NK-92 (cell line): ENCODE data around the gene BCL11B.

Experiments
- DNase-seq: peaks from one replicate; lab custom pipeline; 2025; ENCODE audit not compliant: unreplicated experiment; lab: John Stamatoyannopoulos, UW

The BCL11B gene

DNA sequence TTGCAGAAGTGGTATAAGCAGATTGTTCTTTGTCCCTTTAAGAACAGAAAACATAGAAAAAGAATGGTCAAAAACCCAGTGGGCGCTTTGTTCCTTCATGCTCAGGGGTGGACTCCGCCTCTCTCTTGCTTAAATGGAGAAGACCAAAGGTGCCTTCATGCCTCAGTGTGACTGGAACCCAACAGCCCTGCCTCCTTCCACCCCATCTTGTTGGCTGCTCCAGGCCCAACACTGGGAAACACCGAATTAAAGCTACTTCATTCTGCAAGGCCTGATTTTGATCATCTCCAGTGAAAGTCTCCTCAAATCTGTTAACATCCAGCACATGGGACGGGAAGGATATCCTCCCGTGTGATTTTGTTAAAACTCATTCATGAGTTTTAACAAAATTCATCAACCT is 103.7 kb downstream of the BCL11B start:
- no peak for DNase-seq

DNA sequence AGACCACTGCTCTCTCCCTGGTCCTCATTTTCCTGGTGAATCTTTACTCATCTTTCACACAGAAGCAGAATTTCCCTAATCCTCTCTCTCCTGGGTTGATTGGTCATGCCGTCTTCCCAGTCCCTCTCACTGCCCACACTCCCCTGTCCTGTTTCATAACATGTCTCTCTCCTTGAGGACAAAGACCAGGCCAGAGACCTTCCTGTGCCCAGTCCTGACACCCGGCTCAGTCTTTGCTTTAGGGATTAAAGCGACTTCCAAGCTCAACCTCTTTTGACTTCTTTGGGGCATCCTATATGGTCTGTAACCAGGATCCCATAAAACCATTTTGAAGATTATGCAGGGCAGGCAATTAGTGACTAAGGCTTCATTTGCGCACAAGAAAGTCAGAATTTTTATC is 105.5 kb downstream of the BCL11B start:
- no peak for DNase-seq

DNA sequence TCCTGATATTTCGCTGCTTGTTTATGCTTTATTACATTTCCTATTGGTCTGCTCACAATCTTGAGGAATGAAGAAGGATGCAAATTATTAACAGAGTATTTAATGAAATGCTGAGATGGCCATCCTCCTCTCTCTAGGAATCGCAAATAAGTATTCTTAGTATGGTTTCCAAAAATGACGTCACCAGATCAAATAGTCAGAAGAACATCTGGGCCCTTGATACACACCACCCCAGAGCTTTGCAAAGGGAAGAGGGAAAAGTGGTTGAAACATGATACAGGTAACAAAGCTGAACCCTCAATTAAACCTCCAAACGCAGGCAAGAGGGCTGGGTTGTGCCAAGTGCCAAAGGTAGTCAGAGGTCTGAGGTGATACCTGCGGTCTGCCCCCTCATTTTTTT is 107.3 kb downstream of the BCL11B start:
- no peak for DNase-seq

DNA sequence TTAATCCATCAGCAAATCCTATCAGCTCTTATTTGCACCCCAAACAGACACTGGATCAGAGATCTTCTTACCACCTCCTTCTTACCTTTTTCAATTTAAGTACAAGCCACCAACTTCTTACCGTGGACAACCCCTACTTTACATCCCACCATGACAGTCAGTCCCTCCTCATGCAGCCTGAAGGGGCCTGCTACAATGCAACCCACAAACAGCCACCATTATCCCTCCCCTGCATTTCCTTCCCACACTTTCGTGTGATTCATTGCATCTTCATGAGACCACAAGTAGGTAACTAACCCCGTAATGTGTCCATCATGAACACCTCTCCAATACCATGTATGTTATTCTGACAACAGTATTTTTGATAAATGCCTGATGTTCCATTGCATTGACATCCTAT is 108.6 kb downstream of the BCL11B start:
- DNase-seq = no peak

DNA sequence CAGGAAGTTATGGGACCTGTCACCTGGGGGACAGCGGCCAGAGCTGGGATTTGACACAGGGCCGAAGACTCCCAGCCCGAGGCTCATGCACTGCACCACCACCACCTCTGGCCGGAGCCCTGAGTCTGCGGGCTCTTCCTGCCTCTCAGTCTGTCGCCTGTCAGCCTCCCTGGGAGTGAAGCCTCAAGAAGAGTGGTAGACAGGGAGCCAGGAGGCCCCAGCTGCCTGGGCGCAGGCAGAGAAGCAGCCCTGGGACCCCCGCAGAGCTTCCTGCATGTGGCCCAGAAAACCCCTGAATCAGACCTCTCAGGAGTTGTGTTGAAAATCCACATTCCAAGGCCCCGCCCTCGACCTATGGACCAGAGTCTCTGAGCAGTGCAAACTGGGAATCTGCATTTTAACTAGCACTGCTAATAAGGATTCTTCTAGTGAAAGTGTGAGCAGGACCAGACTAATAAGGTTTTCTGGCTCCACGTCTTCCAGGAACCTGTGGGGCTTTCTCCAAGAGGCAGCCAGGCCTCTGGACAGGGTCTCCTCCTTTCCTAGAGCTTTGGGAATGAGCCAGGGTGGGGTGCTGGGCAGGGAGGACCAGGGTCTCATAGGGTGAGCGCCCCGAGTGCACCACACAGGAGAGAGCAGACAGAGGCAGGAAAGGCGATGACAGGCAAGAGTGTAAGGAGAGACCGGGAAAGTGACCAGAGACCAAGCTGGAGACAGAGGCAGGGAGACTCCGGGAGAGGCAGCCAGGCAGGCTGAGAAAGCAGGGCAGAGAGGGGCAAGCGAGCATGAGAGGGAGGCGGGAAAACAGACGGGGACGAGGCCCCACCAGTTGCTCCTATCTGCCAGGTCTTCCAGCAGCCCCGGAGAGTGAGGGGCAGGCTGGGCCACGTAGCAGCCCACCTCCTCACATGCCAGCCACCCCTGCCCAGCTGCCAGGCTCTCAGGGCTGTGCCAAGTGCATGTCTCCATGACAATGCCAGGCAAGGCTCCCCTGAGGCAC is 112.4 kb downstream of the BCL11B start:
- no peak for DNase-seq

DNA sequence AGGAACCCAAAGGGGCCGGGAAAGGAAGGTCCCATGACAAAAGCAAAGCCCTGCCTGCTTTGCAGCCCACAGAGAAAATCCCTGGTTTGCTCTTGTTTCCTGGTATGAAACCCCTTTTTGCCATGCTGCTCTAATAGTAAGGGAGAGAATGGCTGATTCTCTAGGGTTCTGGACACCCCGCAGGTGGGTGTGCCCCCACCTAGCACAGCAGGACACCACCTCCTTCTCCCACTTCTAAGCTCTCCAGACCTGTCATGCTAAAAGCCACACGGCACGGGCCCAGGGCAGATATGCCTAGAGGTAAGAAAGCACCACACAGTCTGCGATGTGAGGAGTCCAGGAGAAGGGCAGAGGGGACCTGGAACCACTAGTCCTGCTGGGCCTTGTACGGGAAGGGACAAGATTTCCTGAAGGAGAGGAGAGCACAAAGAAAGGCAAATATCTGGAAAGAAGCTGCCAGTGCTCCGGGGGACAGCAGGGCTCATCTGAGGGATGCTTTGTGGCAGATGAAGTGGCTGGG is 113.3 kb downstream of the BCL11B start:
- no peak for DNase-seq

DNA sequence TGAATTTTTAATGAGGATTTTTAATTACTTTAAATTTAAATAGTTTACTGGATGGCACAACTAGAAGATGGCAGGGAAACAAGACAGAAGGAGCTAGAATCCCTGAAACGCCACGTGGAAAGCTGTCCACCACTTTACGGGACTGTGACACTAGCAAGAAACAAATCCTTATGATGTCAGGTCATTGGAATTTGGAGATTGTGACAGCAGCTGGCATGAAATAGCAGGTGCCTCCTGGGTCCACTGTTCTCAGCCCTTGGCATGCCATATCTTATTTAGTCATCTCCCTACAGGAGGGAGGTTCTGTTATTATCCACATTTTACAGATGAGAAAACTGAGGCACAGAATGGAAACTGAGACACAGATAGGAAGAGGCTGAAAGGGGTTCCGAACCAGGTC is 113.8 kb downstream of the BCL11B start:
- DNase-seq = no peak

DNA sequence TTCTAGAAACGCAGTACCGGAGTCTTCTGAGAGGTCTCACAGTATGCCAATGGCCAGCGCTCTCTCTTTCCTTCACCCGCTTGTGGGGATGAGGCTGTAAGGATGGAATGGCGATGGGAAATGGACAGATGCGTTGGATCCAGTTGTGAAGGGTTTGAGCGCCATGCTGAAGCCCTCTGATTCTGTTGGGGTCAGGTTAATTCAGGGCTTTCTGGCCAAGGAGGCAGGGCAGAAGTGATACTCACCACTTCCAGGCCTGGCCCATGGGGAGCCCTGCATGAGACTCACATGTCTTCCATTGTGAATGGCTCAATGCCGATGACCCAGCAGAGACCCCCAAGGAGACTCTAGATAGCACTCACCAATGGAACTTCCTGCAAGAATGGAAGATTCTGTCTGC is 114.3 kb downstream of the BCL11B start:
- DNase-seq = no peak

DNA sequence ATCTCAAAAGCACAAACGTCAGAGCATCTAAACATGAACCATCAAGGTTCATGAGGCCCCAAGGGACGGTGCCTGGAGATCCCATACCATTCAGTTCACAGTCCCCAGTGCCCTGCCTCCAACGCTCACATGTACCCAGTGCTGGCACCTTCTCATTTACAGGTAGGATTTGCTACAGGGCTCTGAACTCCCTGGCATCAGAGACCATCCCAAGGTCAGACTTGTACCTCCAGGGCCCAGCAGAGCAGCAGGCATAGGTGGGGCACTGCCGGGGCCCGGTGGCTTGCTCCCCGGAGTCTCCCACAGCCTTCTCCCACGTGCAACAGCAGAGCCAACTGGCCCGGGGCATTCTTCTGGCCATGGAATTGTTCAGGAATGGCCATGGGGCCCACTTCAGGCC is 114.8 kb downstream of the BCL11B start:
- no peak for DNase-seq

DNA sequence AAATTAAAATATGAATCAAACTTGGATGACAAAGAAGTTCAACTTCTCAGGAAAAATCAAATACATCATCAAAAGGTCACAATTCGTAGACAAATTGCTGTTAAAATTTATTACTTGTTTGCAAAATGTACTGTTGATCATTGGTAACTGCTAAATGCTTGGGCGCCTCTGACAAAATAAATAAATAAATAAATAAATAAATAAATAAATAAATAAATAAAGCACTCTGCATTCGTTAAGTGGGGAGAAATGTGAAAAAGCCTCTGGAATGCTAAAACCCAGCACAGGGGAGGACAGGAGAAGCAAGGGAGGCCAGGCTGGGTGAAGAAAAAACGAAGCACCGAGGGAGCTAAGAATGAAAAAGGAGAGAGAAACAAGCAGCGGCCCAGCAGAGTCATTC is 115.2 kb downstream of the BCL11B start:
- DNase-seq = no peak

DNA sequence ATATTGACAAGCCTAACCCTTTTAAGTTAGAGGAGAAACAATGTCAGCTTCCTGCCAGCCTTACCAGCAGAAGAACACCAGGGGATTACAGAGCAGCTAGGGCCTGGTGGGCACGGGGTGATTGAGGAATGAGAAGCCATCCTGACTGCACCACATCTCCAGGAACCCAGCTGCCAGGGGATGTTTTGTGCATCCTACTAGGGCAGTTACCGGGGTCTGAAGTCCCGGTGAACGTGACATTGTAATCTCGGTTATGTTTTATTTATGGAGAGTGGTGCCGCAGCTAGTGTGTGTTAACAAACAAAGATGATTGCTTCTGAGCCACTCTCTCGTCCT is 115.9 kb downstream of the BCL11B start:
- no peak for DNase-seq

DNA sequence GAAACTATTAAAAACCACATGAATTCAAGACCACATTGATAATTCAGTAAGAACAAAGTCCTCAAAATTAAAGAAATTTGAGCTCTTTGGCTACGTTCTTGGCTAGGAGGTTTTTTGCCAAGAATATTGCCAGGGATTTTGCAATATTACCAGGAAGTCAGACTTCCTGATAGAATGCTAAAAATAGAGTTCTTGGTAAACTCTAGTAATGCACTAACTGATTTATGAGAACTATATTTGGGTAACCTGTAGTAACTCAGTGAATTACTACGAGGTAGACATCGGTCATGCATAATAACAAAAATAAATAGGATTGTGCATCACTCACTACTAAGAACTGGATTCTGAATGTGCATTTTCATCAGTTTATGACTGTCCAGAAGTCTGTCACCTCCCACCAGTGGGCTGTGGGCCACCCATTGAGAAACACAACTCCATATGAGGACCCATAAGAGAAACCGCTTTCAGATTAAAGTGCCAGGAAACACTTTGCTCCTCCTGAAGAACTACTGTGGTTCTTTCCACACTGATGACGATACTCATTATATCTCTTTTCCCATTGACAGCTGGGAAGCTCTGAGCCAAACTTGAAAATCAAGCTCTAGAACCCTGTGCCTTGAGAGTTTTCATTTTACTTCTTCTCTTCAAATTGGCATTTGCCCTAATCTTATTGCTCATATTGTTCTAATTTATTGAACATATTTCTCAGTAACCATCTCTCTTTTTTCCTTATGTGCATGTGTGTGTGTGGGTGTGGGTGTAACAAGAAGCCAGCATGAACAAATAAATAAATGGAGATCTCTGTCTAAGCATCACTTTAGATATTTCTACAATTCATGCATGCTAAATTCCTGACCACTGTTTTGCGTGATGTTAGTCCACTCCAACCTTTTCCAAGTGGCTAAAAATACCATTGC is 116.6 kb downstream of the BCL11B start:
- DNase-seq = no peak

DNA sequence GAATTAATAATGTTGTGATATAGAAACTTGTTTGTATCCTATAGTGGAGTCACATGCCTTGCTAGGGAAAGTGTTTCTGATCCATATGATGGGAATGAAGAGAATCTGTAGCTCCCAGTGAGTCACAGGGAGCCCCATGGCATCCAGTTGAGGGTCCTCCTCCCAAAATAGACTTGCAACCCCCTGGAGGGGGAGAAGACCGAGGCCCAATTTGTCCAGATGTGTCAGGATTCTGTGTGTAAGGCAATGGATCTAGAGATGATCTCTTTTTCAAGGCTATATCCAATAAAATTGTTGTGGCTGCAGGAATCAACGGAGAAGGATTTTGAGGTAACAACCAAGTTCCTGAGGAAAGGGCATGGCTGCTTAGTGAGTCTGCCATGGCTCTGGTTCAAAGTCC is 121.8 kb downstream of the BCL11B start:
- no peak for DNase-seq

DNA sequence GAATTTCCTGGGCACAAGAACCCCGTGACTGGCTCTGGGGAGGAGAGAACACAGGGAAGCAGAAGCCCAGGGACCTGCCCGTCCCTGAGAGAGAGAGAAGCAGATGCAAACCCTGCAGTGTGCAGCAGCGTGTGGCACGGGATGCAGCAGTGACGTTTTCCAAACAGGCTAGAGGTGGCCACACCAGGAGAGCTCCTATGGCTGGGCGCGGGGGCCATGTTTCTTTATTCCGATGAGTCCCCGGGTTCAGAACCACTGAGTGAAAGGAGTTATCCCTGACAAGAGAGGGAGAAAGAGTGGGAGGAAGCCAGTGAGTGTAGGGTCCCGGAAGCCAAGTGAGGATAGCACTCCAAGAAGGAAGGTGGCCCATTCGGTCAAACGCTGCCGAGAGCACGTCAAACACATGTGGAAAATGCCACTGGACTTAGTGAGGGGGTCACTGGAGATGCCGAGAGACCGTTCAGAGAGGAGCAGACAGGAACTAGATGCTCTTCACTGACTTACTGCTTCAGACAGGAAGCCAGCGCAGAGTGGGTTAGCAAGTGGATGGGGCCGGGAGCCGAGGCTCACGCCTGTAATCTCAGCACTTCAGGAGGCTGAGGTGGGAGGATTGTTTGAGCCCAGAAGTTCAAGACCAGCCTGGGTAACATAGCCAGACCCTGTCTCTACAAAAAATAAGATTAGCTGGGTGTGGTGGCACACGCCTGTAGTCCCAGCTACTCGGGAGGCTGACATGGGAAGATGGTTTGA is 123.0 kb downstream of the BCL11B start:
- no peak for DNase-seq

DNA sequence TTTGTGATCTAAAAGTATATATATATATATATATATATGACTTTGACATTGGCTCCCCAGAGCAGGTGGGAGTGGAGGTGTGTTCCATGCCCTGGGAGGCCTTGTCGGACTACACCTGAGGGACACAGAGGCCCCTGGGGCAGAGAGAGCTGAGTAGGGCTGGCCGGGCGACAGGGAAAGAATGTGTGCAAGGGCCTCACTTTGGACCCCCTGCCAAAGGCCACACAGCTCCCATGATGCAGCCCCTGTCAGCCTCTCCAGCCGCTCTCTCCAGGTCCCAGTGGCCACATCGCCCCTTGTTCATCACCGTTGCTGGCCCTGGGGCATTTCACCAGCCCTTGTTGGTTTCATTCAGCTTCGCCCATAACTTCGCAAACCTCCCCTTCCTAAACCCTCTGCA is 123.9 kb downstream of the BCL11B start:
- DNase-seq = no peak

DNA sequence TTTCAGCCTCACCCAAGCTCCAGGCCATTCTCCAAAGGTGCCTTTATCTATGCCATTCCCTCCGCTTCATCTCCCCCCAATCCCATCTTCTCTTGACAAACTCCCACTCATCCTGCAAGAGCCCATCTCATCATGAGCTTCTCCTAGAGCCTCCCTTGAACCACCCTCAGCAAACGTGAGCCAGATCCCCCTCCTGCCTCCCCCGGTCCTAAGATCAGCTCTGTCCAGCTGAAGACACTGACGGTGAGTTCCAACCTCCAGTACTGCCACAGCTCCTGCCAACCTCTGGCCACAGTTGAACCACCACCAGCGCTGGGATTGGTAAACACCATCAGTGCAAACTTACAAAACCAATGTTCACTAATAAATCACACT is 124.6 kb downstream of the BCL11B start:
- DNase-seq = no peak

DNA sequence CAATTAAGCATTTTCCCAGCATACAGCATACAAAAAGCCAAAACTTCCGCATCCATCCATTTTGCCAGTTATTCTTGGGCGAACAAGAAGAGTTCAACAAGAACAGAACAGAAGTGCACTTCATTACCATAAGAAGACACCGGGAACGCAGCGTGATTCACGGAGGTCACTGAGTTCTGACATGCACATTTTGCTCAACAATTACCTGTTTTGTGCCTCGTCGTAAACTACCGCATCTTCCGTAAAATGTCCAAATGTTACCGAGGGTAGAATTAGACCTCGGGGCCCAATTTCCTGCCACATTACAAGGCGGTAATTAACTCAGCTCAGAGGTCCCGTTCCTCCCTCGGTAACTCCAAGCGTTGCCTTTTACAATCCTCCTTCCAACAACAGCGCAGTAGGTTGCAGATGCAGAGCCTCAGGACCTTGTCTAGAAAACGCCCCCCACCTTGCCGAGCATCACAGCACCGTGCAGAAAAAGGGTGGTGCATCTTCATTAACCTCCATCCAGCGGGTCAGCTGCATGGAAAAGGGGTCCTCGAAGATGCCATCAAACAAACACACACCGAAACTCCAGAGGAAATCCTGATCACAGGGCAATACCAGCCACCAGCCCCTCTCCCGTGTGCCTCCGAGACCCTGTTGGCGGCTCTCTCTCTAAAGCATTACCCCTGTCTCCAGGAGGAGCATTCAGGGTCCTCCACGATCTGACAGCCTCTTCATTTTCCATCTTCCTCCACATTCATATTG is 125.2 kb downstream of the BCL11B start:
- DNase-seq = no peak

DNA sequence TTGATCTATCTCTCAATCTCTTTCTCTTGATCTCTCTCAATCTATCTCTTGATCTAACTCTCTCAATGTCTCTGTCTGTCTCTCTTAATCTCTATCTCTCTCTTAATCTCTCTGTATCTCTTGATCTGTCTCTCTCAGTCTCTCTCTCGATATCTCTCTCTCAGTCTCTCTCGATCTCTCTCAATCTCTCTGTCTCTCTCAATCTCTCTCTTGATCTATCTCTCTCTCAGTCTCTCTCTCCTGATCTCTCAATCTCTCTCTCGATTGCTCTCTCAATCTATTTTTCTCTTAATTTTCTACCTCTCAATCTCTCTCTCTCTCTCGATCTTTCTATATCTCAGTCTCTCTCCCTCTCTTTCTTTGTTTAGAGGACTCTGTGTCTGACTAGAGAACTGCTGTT is 126.7 kb downstream of the BCL11B start:
- DNase-seq = no peak

DNA sequence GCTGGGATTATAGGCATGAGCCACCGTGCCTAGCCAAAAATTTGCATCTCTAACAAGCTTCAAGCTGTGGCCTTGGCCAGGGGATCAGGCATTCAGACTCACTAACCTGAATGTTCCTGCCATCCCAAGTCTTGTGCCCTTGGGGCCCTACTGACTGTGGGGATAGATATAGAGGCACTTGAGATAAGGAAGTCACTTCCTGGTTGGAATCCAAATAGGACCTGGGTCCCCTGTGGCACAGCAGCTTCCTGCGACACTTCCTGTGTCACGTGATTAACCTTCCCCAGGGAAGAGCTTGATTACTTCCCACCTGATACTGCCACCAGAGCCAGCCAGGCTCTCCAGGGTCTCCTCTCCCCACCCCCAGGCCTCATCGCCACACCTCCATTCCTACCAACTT is 128.2 kb downstream of the BCL11B start:
- no peak for DNase-seq

DNA sequence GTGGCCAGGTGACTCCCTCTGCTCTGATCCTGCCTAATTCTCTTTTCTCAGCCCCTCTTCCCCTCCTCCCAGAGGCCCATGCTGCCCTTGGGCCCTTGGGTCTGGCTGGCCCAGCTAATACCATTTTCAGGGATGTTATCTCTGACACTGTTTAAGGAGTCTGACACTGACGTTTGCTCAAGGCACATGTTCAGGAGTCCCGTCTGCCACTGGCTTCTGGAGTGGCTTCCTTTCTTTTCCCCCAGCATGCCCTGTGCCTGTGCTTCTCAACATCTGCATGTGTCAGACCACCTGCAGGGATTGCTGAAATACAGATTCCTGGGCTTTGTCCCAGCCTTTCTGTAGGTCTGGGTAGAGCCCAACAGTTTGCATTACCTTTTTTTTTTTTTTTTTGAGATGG is 128.9 kb downstream of the BCL11B start:
- no peak for DNase-seq
